GM12864 (cell line): Measurements from ENCODE around the gene MYO1H.
A peak's percentile ranks its signal among the peaks of the same experiment; 100 is the strongest.

ENCODE experiments used
- DNase-seq: peaks from one replicate; pipeline ENCODE4 v3.0.0-alpha.2; 2011; ENCODE audit warnings: low read depth
- H3K4me3 ChIP-seq: 2 replicates; pipeline ENCODE4 v1.5.1; 2011; ENCODE audit warnings: mild to moderate bottlenecking, low read depth, low read length, control low read depth
- TF ChIP-seq, protein P1 (sequence below): IDR thresholded peaks from 2 replicates; pipeline ENCODE4 v1.5.1; 2011; ENCODE audit warnings: low read depth, mild to moderate bottlenecking, moderate library complexity, low read length, control low read depth, inconsistent platforms; ENCODE audit errors: missing control alignments

The MYO1H gene

DNA sequence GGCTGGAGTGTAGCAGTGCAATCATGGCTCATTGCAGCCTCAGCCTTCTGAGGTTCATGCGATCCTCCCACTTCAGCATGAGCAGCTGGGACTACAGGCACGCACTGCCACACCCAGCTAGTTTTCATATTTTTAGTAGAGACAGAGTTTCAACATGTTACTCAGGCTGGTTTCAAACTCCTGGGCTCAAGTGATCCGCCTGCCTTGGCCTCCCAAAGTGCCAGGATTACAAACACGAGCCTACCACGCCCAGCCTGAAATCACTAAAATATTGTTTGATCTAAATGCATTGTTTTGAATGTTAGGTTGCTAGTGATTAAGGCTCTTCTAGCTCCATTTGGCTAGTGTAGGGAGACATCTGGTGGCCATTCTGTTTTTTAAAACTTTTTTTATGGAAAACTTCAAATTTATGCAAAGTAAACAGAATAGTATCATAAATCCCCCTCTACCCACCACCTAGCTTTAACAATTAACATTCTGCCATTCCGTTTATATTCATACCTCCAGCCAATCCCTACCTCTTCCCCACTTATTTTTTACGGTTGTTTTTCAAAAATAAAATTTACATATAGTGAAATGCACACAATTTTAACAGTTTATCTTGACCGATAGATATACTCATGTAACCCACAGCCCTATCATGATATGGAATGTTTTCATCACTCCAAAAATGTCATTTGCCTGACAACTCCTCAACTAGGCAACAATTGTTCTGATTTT, 37.8 kb downstream of the MYO1H start:
- DNase-seq: no peak
- TF ChIP-seq, protein P1, sequence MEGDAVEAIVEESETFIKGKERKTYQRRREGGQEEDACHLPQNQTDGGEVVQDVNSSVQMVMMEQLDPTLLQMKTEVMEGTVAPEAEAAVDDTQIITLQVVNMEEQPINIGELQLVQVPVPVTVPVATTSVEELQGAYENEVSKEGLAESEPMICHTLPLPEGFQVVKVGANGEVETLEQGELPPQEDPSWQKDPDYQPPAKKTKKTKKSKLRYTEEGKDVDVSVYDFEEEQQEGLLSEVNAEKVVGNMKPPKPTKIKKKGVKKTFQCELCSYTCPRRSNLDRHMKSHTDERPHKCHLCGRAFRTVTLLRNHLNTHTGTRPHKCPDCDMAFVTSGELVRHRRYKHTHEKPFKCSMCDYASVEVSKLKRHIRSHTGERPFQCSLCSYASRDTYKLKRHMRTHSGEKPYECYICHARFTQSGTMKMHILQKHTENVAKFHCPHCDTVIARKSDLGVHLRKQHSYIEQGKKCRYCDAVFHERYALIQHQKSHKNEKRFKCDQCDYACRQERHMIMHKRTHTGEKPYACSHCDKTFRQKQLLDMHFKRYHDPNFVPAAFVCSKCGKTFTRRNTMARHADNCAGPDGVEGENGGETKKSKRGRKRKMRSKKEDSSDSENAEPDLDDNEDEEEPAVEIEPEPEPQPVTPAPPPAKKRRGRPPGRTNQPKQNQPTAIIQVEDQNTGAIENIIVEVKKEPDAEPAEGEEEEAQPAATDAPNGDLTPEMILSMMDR: peak; percentile 51
- H3K4me3 ChIP-seq: no peak overlapping the region

DNA sequence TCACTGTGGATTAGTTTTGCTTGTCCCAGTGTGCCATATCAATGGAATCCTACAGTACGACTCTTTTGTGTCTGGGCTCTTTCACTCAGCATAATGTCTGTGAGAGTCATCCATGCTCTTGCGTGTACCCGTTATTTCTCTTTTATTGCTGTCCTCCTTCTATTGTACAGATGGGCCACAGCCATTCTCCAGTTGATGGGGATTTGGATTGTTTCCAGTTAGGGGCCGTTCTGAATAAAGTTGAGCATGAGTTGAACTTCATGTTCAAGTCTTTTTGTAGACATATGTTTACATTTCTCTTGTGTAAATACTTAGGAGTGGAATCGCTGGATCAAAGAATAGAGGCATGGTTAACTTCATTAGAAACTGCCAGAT, 38.3 kb downstream of the MYO1H start:
- no peak overlapping the region for H3K4me3 ChIP-seq
- DNase-seq: no peak
- TF ChIP-seq, protein P1: no peak

GRCh38 chr12:109387425-109388166, 39.9 kb downstream of the MYO1H start:
- no peak overlapping the region for H3K4me3 ChIP-seq
- DNase-seq: no peak
- TF ChIP-seq, protein P1: peak; percentile 56

DNA sequence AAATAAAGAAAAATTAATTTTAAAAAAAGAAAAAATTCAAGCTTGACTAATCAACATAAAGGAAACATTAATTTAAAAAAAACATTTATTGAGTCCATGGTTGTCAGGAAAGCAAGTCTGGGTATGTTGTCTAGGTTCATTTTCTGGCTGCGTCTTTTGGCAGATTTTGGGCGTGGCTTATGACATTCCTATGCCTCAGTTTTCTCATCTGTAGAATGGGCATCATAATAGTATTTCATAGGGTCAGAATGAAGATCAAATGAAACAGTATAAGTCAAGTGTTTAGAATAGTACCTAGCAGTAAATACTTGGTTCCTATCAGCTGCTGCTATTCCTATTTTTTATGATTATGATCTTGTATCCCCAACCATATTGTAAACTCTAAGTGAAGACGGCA, 40.5 kb downstream of the MYO1H start:
- no peak for DNase-seq
- TF ChIP-seq, protein P1: no peak
- no peak overlapping the region for H3K4me3 ChIP-seq

GRCh38 chr12:109389146-109389545, 41.4 kb downstream of the MYO1H start:
- no peak overlapping the region for H3K4me3 ChIP-seq
- no peak for DNase-seq
- TF ChIP-seq, protein P1: no peak

DNA sequence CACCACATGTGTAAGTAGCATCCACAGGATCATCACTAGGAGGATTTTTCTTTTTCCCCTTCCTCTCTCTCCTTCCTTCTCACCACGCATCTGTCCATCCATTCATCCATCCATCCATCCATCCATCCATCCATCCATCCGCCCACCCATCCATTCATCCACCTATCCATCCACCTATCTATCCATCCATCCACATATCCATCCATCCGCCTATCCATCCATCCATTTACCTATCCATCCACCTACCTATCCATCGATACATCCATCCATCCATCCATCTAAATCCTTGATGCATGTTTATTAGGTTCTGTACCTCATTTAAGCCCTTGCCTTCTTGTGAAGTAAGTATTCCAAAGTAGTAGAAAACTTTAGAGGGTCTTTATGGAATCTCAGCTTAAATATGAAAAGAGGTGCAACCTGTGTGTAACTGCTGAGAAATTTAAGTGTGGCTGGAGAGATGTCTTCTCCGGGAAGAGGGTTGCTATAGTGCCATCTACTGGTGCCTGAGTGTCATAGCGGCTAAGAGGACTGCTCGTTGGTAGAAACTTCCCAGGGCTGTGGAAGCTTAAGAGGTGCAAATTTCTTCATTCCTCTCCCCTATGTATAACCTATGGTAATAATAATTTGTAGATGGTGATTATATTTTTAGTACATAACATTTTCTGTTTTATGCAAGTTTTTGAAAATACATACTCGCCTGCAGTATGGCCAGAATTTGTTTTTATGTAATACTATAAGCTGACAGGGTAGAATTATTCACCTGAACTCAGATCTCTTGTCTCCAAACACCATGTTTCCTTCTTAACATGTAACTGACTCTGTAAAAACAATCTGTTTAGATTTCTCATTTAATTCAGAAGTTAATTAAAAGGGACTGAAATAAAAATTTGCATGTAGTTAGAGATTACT, 46.0 kb downstream of the MYO1H start:
- DNase-seq: no peak
- no peak overlapping the region for H3K4me3 ChIP-seq
- TF ChIP-seq, protein P1: peak; percentile 93
